ENCODE results near the gene CUBN.
A peak's percentile ranks its signal among the peaks of the same experiment; 100 is the strongest.

Gene CUBN

DNA sequence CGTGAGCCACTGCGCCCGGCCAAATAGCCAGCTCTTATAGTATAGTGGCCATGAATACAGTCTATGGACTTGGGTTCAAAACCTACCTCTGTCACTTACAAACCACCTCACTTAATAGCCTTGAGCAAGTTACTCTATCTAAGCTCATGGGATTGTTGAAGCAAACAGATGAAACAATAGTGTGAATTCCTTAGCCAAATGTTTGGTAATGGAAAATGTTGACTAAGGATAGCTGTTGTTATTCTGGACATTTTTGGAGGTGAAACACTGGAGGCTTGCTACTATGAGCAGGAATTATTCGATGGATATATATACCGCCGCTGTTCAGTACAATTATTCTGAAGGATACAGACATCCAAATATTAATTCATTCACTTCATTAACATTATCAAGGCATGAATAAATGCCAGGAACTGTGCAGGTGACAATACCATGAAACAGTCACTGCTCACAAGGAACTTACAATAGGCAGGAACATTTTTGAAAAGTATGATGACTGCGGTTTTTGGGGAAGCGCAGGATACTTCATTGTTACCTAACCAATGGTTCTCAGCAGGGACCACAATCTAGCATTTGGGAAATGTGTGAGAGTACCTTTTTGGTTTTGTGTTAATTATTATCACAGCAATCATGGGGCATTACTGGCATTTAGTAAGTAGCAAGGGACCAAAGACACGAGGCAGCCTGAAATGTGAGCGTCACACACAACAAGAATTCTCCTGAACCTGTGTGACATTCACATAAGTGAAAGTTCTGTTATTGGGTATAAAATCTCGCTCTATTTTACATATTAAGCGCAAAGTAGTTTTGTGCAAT lies 55.7 kb downstream of the CUBN start:
- no peak for DNase-seq (ENCODE audit: low read depth)

- no peak for DNase-seq (ENCODE audit: low read depth)
These were observed 60.7 kb downstream of the CUBN start for GRCh38 chr10:17068953-17069352.

GRCh38 chr10:17067376-17068264 lies 62.0 kb downstream of the CUBN start:
- no peak for DNase-seq (ENCODE audit: low read depth)

GRCh38 chr10:17066807-17067206 lies 62.8 kb downstream of the CUBN start:
- no peak for DNase-seq (ENCODE audit: low read depth)

DNA sequence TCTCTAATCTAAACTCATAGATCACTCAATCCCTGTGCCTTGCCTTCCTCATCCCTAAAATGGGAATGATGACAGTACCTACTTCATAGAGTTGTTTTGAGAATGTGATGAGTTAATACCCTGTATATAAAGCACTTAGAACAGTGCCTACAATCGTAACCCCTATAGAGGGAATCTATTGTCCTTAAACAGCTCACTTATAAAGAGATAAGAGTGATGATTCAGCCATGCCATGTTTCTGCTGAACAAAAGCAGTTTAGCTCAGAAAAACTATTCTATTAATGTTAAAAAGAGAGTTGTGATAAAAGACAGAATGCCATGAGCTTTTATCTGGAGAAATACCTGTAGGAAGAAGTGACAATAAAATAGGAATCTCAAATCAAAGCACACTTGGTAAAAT lies 63.6 kb downstream of the CUBN start:
- no peak for DNase-seq (ENCODE audit: low read depth)

GRCh38 chr10:17065273-17065672 lies 64.3 kb downstream of the CUBN start:
- no peak for DNase-seq (ENCODE audit: low read depth)

DNA sequence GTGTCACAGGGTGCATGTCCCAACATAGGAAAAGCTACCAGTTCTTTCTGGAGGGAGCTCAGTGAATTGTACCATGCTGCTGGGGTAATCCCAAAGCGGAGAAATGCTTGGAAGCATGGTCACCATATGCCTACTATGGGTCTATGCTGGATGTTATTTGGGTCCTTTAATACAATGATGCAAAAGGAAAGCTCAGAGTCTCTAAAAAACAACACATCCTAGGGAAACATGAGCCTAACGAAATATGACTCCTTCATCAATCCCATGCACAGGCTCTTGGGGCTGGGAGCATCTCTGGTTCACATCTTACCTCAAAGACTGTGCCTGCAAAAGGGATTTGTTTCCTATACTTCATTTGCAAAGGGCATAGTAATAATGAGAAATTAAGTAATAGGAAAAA lies 65.2 kb downstream of the CUBN start:
- no peak for DNase-seq (ENCODE audit: low read depth)

GRCh38 chr10:17062955-17063484 lies 66.6 kb downstream of the CUBN start:
- peak; percentile 70 for DNase-seq (ENCODE audit: low read depth)

DNA sequence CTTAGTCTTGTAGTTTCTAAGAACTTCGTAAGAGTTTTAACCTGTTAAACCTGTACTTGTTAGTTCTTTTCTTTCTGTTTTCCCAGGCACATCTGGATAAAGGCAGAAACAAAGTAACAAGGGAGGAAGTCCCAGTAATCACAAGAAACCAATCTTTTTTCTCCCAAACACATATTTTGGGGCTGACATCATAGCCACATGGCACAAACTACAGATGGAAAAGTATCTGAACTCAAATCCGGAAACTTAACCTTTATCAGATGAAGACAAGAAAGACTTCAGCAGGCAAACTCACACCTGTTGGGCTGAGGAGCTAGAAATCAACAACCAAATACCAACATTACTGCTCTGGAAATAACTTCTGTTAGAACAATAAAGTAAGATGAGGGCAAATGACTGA lies 67.1 kb downstream of the CUBN start:
- DNase-seq (ENCODE audit: low read depth): peak; percentile 69

DNA sequence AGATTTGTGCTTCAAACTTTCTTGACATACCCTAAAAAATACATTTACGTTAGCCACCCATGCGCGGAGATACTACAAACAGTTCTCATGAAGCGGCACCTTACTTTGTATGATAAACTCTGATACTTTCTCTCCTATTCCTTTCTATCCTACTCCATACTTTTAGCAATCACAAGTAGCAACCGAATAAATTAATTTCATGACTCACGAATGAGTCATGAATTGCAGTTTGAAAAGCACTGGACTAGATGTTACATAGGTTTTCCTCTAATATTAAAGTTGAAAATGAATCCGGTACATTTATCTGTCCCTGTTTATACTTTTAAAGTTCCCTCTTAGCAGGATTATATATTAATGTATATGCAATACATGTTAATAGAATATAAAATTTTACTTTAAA lies 67.6 kb downstream of the CUBN start:
- DNase-seq (ENCODE audit: low read depth): no peak

GRCh38 chr10:17061418-17061817 lies 68.2 kb downstream of the CUBN start:
- no peak for DNase-seq (ENCODE audit: low read depth)

GRCh38 chr10:17060289-17060688 lies 69.3 kb downstream of the CUBN start:
- DNase-seq (ENCODE audit: low read depth): no peak

DNA sequence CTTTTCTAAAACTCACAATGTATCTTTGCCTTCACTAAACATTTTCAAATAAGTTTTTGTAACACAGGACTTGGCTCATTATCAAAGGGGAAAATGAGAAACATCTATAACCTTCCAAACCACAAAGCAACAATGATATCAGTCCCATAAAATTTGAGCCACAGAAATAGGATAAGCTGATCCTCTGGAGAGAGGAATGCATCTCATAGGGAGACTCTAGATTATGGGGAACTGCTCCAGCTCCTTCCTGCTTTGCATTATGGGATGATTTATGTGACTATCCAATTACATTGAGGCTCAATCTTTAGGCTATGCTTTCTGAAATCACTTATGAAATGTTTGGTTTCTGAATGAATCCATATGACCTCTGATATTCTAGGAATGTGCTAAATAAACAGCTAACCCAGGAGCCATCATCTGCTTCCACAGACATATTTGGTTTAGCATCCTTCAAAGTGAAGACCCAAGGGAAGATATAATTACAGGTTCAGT lies 70.4 kb downstream of the CUBN start:
- peak; percentile 86 for DNase-seq (ENCODE audit: low read depth)

DNA sequence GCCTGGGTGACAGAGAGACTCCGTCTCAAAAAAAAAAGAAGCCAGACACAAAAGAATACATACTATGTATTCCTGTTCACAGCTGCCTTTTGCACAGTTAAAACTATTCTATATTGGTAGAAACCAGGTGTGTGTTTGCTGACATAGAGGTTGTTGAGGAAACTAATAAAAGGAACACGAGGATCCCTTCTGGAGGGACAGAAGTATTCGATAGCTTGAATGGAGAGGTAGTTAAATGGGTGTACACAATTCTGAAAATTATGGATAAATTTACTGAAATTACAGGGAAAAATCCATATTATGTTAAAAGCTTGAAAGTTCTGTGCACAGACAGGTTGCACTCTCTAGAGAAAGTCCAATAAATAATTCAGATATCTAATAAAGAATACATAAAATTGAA lies 71.5 kb downstream of the CUBN start:
- no peak for DNase-seq (ENCODE audit: low read depth)

DNA sequence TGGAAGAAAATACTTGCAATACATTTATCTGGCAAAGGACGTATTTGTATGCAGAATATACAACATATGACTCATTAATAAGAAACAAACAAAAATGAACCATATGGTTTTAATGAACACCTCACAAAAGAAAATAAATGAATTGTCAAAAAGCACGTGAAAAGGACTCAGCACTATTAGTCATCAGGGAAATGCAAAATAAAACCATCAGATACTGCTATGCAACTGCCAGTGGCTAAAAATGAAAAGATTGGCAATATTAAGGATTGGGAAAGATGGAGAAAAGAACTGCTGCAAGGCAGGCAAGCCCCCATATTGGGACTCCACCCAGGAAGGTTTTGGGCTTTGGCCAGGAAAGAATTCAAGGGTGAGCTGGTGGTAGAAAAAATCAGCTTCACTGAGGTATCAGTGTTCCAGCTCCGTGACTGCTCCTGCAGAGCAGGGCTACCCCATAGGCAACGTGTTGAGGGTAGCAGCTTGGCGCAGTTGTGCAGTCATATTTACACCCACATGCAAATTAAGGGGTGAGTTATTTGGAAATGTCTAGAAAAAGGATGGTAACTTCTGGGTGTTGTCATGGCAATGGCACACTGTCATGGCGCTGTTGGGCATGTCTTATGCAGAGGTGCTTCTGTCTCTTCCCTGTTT lies 72.7 kb downstream of the CUBN start:
- DNase-seq (ENCODE audit: low read depth): peak; percentile 75

GRCh38 chr10:17053513-17053912 lies 76.1 kb downstream of the CUBN start:
- no peak for DNase-seq (ENCODE audit: low read depth)

DNA sequence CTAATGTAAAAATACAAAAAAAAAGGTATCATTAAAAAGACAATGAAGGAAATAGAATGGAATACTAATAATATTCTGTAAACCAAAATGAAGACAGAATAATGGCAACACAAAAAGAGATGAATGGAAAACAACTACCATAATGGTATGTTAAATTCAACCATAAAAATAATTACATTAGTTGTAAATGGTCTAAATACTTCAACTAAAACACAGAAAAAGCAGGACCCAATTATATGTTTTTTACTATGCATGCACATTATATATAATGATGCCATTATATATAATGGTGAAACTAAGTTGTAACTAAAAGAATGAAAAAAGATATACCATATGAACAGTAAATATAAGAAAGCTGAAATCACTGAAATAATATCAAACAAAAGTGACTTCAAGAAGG lies 76.5 kb downstream of the CUBN start:
- DNase-seq (ENCODE audit: low read depth): no peak

DNA sequence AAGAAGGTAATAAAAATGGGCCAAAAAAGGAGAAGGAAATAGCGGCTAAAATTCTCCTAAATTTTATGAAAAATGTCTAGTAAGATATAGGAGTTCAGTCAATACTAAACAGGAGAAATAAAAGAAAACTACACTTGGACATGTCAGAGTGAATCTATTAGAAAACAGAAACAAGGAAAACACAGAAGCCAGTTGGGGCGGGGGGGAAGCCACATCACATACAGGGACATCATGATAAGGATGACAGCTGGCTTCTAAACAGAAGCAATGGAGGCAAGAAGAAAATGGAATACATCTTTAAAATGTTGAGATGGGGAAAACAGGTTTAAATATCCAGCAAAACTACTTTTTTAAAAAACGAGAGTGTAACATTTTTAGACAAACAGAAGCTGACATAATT lies 77.8 kb downstream of the CUBN start:
- no peak for DNase-seq (ENCODE audit: low read depth)

- DNase-seq (ENCODE audit: low read depth): no peak
These were observed 80.4 kb downstream of the CUBN start for GRCh38 chr10:17049195-17049594.

DNA sequence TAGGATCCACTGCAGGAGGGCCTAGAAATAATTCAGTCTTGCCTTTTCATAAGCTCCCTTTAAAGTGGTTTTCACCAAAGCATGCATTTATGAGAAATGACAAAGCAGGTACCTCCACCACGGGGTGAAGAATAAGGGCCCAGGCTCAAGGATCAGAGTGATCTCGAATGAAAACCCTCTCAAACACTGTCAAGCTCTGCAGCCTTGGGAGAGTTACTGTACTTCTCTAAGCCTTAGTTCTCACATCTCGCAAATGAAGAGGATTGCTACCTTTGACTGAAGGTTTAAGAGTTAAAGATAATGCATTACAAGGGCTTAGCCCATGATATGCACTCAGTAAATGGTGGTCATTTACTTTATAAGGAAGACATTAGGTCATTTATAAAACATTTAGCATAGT lies 81.7 kb downstream of the CUBN start:
- DNase-seq (ENCODE audit: low read depth): no peak

GRCh38 chr10:17046989-17047388 lies 82.6 kb downstream of the CUBN start:
- no peak for DNase-seq (ENCODE audit: low read depth)

DNA sequence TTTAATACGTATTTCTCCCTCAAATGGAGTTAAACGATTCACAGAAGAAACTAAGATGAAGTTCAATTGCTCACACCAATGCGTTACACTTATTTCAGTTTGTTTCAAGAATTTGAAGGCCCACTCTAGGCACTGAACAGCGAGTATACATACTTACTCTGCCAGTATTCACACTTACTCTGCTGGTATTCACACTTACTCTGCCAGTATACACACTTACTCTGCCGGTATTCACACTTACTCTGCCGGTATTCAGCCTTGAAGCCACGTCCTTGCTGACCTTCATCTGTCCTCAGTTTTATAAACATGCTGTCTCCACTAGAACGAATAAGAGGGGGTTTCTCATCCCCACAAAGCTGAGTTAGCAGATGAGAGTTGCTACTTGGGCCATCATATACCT lies 86.0 kb downstream of the CUBN start:
- DNase-seq (ENCODE audit: low read depth): no peak
